Activated naive CD8-positive, alpha-beta T cell (primary cell): ENCODE data around the gene STK35.
"Not testable (repeated sequence)": the region's sequence is repeated elsewhere in the genome, so short reads cannot be mapped to it uniquely, and the experiment has no call there.

Experiments used
- H3K27ac Mint-ChIP-seq: one replicate; pipeline ENCODE4 v1.8.0; 2021; ENCODE audit warnings: mixed read lengths
- H3K27me3 Mint-ChIP-seq: one replicate; pipeline ENCODE4 v1.8.0; 2021; ENCODE audit warnings: mixed read lengths
- H3K36me3 Mint-ChIP-seq: one replicate; pipeline ENCODE4 v1.8.0; 2021; ENCODE audit warnings: mixed read lengths
- H3K4me1 Mint-ChIP-seq: one replicate; pipeline ENCODE4 v1.8.0; 2021; ENCODE audit warnings: low read depth, mixed read lengths
- H3K4me3 Mint-ChIP-seq: one replicate; pipeline ENCODE4 v1.8.0; 2021; ENCODE audit warnings: mild to moderate bottlenecking, mixed read lengths
- H3K9me3 Mint-ChIP-seq: one replicate; pipeline ENCODE4 v1.8.0; 2021; ENCODE audit warnings: low read depth, mixed read lengths

Gene STK35

DNA sequence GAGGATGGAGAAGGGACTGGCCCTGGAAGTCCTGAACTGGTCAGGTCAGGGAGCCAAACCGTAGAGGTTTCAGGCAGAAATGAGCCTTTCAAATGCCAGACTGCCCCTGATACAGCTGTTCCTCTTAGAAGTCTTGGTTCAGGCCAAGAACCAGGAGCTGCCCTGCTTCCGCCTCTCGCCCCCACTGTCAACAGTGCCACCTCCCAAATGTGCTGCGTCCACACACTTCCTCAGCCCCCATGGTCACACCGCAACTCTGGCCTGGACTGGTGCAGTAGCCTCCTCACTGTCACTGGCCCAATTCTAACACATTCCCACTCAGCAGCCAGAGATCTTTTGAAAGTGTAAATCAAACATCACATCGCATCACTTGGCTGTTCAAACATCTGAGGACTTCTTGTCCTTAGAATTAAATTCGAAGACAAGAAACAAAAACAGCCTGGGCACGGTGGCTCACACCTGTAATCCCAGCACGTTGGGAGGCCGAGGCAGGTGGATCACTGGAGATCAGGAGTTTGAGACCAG is 69.7 kb downstream of the STK35 start:
- Mint-ChIP-seq H3K36me3 (no peaks in the 10 kb centered on the region), H3K4me1 (peaks cover 4% of the 10 kb centered on the region), H3K27ac (no peak overlapping the region), H3K4me3 (no peak overlapping the region), H3K9me3 (no peaks in the 10 kb centered on the region), H3K27me3 (peaks cover 7% of the 10 kb centered on the region)

DNA sequence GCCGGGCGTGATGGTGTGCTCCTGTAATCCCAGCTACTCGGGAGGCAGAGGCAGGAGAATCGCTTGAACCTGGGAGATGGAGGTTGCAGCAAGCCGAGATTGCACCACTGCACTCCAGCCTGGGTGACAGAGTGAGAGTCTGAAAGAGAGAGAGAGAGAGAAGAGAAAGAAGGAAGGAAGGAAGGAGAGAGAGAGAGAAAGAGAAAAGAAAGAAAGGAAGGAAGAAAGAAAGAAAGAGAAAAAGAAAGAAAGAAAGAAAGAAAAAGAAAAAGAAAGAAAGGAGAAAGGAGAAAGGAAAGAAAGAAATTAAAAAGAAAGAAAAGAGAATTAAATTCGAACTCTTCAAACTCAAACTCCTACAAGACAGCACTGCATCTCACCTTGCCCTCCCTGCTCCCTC is 70.2 kb downstream of the STK35 start:
- not testable (repeated sequence) for H3K36me3 Mint-ChIP-seq, H3K4me1 Mint-ChIP-seq, H3K27me3 Mint-ChIP-seq, H3K27ac Mint-ChIP-seq, H3K9me3 Mint-ChIP-seq, H3K4me3 Mint-ChIP-seq

DNA sequence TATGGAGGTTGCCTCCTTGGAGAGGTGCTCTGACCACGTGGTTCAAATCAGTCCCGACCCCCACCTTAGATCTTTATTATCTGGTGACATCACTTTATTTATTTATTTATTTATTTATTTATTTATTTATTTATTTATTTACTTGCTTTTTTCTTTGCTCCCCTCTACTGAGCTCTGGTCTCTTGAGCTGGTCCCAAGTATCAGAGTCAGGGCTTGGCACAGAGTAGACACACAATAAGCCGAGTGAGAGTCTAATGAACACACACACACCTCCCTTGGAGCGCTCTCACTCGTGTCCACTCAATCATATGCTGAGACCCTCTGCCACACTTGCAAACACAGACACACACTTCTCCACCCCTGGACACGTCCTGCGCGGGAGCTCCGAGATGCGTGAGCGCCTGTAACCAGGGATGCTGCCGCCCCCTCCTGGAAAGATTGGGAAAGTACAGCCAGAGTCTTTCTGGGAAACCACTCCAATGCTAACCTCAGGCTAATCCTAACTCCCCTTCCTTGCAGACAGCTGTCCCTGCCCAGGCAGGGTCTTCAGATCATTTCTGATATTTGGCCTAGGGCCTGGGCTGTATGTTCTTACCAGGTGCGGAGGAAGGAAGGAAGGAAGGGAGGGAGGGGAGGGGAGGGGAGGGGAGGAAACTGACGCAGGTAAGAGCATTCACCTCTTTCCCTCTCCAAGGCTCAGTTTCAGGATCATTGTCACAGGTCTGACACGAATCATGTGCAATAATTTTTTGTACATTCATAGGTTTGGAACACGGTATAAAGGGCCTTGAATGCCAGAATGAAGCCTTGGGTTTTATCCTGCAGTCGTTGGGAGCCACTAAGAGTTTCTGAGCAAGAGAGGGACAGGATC is 70.9 kb downstream of the STK35 start:
- Mint-ChIP-seq H3K27ac (no peak overlapping the region), H3K36me3 (no peaks in the 10 kb centered on the region), H3K4me3 (no peak overlapping the region), H3K4me1 (peaks cover 4% of the 10 kb centered on the region), H3K9me3 (no peaks in the 10 kb centered on the region), H3K27me3 (peaks cover 7% of the 10 kb centered on the region)

DNA sequence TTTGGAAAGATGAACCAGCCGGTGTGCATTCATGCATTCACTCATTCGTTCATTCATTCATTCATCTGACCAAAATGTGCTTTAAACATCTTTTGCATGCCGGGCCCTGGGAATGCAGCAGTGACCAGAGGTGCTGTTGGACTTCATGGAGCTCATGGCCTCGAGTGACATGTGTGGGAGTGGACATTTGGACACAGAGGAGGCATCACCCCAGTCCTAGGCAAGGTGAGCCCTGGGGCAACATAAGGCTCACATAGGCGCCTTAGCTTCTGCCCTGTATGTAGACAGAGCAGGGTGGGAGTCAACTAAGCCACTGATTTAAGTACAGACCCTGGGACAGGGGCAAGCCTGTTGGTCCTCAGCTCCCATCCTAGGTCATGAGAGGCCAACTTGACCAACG is 71.6 kb downstream of the STK35 start:
- peaks cover 7% of the 10 kb centered on the region for H3K27me3 Mint-ChIP-seq
- H3K4me1 Mint-ChIP-seq = peaks cover 4% of the 10 kb centered on the region
- no peaks in the 10 kb centered on the region for H3K9me3 Mint-ChIP-seq
- no peak overlapping the region for H3K27ac Mint-ChIP-seq
- no peaks in the 10 kb centered on the region for H3K36me3 Mint-ChIP-seq
- H3K4me3 Mint-ChIP-seq = no peak overlapping the region

DNA sequence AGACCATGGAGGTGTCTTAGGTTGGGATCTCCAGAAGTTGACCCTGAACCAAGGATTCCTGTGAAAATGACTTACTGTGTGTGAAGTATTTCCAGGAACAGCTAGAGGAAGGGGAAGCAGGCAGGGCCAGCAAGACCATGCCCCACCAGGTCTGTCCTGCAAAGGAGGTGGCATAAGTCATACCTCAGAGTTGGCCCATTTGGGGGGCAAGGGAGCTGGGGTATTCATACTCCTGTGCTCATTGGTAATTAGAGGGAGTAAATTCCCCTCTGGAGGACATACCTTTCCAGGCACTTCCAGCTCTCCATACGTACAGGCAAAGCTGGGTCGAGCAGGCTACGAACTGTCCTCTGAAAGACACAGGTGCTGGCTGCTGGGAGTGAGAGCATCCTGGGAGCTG is 72.4 kb downstream of the STK35 start:
- H3K27ac Mint-ChIP-seq = no peak overlapping the region
- no peaks in the 10 kb centered on the region for H3K9me3 Mint-ChIP-seq
- no peak overlapping the region for H3K4me3 Mint-ChIP-seq
- no peaks in the 10 kb centered on the region for H3K36me3 Mint-ChIP-seq
- H3K4me1 Mint-ChIP-seq = peaks cover 4% of the 10 kb centered on the region
- H3K27me3 Mint-ChIP-seq = peaks cover 7% of the 10 kb centered on the region

DNA sequence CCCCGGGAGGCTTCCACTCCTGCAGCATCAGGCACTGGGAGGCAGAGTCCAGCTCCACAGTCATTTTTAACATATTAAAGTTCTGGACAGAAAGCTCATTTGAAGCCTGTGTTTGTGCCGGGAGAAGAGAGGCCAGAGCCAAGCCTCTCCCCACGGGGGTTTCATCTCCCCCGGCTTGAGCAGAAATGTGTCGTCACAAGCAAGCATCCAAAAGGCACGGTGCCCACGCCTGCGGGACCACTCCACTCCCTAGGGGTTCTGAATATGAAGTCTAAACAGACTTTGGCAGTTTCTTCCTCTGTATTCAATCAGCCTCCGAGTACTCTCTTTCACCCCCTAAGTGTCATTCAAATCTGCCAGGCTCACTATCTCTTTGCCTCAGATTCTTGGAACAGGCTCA is 75.3 kb downstream of the STK35 start:
- H3K9me3 Mint-ChIP-seq = no peaks in the 10 kb centered on the region
- H3K27me3 Mint-ChIP-seq = peaks cover 5% of the 10 kb centered on the region
- peaks cover 4% of the 10 kb centered on the region for H3K4me1 Mint-ChIP-seq
- H3K27ac Mint-ChIP-seq = no peak overlapping the region
- no peaks in the 10 kb centered on the region for H3K36me3 Mint-ChIP-seq
- H3K4me3 Mint-ChIP-seq = no peak overlapping the region

DNA sequence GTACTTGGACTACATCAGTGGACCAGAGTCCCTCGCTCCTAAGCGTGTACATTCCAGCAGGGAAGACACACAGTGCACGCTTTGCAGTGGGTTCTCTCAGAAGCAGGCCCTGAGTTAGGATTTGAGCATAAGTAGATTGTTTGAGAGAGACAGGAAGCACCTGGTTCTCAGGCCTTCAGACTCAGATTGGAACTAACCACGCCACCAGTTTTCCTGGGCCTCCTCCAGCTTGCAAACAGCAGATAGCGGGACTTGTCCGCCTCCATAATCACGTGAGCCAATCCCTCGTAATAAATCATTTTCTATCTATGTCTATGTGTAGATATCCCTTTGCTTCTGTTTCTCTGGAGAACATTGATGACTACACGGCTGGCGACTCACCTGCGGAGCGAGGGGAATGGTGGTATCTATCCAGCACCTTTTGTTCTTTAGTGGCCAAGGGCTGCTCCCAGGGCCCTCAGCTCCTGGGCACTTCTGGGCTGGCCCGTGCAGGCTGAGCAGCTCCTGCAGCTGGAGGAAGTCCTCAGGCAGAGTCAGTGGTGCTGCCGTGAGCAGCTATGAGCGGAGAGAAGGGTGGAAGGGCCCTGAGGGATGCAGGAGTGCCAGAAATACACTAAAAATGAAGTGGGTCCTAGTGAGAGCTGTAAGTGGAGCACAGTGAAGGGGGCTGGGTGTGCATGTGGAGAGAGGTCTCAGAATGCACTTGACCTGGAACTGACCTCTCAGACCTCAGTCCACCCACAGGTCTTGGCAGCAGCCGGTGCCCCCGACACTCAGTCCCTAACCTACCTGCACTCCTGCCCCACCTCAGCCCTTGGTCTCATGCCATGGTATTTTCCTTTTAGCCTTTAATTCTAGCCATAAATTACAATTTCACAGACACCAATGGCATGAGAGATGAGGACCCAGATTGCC is 76.9 kb downstream of the STK35 start:
- Mint-ChIP-seq H3K4me3 (no peak overlapping the region), H3K9me3 (no peaks in the 10 kb centered on the region)

DNA sequence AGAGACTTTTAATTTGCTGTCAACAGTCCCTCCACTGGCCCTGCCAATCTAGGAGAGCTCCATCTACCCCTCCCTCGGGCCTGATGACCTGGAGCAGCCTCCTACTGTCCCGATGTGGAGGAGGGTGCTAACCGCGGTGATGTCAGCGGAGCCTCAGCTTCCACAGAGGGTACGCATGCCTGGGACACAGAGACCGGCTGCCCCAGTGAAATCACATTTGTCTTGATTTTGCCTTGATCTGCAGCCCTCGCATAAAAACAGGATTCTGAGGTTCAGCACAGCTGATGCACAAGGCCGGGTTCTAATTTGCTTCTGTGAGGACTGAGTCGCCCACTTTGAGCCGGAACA is 77.6 kb downstream of the STK35 start:
- H3K4me3 Mint-ChIP-seq = no peak overlapping the region
- H3K9me3 Mint-ChIP-seq = no peaks in the 10 kb centered on the region
- H3K27ac Mint-ChIP-seq = no peak overlapping the region
- peaks cover 2% of the 10 kb centered on the region for H3K27me3 Mint-ChIP-seq
- H3K4me1 Mint-ChIP-seq = no peaks in the 10 kb centered on the region
- no peaks in the 10 kb centered on the region for H3K36me3 Mint-ChIP-seq

More for the DNA sequence above, 76.9 kb downstream of the STK35 start:
- Mint-ChIP-seq H3K27ac (no peak overlapping the region), H3K36me3 (no peaks in the 10 kb centered on the region), H3K27me3 (peaks cover 2% of the 10 kb centered on the region), H3K4me1 (no peaks in the 10 kb centered on the region)

DNA sequence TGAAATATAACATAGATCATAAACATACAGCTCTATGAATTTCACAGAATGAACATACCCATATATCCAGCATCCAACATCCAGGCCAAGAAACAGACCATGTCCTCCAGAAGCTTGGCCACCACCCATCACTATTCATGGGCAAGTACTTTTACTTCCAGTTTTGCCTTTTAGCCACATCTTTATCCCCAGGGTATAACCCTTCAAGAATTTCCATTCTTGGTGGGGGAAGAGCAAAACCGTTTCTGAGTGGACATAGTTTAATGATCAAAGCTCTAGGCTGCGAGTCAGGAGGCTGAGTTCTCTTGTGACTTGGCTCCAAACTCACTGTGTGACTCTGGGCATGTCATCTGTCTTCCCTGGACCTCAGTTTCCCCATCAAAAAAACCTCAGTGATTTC is 78.3 kb downstream of the STK35 start:
- Mint-ChIP-seq H3K36me3 (no peaks in the 10 kb centered on the region), H3K9me3 (no peaks in the 10 kb centered on the region), H3K27ac (no peak overlapping the region), H3K4me3 (no peak overlapping the region), H3K4me1 (no peaks in the 10 kb centered on the region), H3K27me3 (no peaks in the 10 kb centered on the region)

DNA sequence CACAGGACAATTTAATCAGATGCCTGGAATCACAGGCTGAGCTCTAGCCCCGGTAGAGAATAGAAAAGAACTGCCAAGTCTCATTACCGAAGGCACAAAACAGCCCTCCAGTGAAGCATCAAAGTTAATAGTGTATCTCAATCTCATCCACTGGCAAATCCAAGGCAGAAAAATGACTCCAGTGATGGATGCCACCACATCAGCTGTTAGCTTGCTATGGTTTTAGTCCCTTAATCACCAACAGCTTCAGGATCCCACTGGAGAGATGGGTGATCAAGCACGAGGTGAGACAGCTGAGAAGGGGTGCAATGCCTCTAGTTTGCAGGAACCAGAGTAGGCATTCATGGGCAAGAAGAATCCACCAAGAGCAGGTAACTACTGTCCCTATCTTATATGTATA is 81.8 kb downstream of the STK35 start:
- H3K9me3 Mint-ChIP-seq = peaks cover 15% of the 10 kb centered on the region
- no peak overlapping the region for H3K4me3 Mint-ChIP-seq
- no peaks in the 10 kb centered on the region for H3K4me1 Mint-ChIP-seq
- H3K27ac Mint-ChIP-seq = no peak overlapping the region
- H3K27me3 Mint-ChIP-seq = no peaks in the 10 kb centered on the region
- peaks cover 2% of the 10 kb centered on the region for H3K36me3 Mint-ChIP-seq

DNA sequence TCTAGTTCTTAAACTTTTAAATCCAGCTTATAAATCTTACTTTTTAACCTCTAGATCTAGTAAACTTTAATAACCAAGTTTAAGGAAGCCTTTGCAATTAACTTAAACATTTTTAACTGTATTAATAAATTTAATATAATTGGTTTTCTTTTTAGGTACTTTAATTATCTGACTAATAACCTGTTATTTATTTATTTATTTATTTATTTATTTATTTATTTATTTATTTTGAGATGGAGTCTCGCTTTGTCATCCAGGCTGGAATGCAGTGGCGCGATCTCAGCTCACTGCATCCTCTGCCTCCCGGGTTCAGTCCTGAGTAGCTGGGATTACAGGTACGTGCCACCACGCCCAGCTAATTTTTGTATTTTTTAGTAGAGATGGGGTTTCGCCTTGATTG is 83.3 kb downstream of the STK35 start:
- H3K4me1 Mint-ChIP-seq, H3K36me3 Mint-ChIP-seq, H3K27me3 Mint-ChIP-seq, H3K27ac Mint-ChIP-seq, H3K4me3 Mint-ChIP-seq: not testable (repeated sequence)
- peaks cover 15% of the 10 kb centered on the region for H3K9me3 Mint-ChIP-seq

DNA sequence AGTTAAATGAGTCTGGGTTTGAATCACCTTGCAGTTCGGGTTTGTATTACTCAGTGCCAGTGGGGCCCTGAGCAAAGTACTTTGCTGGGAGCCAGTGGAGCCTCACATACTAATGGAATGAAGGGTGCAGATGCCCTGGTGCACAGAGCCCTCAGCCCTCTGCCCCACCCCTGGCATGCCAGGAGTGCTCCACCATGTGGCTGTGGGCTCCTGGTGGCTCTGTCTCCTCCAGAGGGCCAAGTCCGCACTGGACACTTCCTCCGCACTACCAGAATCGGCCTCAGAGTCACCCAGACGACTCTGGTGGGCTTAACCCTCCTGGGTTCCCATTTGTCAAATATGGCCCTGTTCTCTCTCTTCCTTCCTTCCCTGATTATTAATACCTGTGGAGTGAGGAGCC is 94.0 kb downstream of the STK35 start:
- H3K4me1 Mint-ChIP-seq = no peaks in the 10 kb centered on the region
- no peak overlapping the region for H3K27ac Mint-ChIP-seq
- H3K4me3 Mint-ChIP-seq = no peak overlapping the region
- no peaks in the 10 kb centered on the region for H3K9me3 Mint-ChIP-seq
- H3K36me3 Mint-ChIP-seq = no peaks in the 10 kb centered on the region
- peaks cover 10% of the 10 kb centered on the region for H3K27me3 Mint-ChIP-seq

DNA sequence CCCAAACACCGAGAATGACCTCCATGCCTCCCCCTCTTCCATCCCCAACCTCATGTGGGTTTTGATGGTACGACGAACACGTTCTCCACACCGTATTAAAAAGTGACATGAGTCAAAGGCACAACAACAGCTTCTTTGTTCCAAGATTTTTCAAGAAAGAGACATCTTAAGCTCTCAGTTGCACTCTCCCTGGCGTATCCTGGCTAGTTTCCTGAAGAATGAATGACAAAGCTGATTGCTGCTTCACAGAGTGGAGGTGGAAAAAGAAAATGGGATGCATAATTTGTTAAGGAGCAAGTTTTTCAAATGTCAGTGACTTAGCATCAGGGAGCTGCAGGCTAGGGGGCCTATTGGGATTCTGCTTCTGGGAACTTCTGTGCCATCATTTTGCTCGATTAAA is 95.5 kb downstream of the STK35 start:
- H3K36me3 Mint-ChIP-seq = no peaks in the 10 kb centered on the region
- no peaks in the 10 kb centered on the region for H3K4me1 Mint-ChIP-seq
- no peak overlapping the region for H3K4me3 Mint-ChIP-seq
- H3K27me3 Mint-ChIP-seq = peaks cover 9% of the 10 kb centered on the region
- H3K9me3 Mint-ChIP-seq = no peaks in the 10 kb centered on the region
- no peak overlapping the region for H3K27ac Mint-ChIP-seq
